ENCODE data around the gene ATP5MG. TPM values are rescaled to one million over a fixed set of nuclear protein-coding genes. Genes with fewer than 3 reads are reported as not detected.

ATP5MG gene
- total RNA-seq, 1 experiment from 2014 or later, result 94.8 TPM

DNA sequence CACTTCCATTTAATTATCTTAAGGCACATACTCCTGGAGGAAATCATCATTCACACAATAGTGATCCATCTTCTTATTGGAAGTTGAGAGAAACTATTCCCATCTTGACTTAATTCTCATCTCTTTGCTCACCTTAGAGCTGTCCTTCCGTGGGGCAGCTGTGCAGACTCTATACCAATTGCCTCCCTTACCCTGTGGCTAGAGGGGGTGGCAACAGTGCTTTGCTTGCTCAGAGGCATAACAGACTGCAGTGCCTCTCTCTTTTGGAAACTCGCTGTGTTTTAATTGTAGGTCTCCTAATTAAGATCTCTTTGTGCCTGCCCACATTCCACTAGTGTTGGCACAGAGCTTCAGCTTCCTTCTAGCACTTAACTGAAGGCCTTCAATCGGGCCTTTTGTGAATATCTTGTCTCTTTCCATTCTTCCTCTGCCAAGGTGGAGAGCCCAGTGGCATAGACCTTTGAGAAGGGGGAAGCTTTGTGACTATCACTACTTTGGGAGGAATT is 40.4 kb downstream of the ATP5MG start:
- DNase-seq (ENCODE audit: low spot score), result no peak

DNA sequence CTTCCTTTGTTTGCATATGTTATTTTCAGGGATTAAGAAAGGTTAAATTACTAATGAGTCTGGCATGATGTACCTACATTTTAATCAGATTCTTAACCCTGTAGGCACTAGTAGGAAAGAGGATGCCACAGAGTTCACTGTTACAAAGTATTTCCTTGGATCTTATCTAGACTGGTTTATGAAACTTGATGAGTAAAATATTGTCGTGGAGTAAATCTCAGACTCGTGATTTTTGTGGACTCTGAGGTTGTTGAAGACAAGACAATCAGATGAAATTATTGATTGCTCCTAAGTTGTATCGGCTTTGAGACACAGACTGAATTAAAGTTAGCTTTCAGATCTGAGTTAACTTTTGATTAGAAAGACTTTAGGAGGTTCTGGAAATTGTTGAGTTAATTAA is 40.9 kb downstream of the ATP5MG start:
- DNase-seq (ENCODE audit: low spot score), result no peak

- no peak for DNase-seq (ENCODE audit: low spot score)
Measured at GRCh38 chr11:118442908-118443589, 41.6 kb downstream of the ATP5MG start.

GRCh38 chr11:118443590-118444218 is 42.3 kb downstream of the ATP5MG start:
- DNase-seq (ENCODE audit: low spot score), result no peak

DNA sequence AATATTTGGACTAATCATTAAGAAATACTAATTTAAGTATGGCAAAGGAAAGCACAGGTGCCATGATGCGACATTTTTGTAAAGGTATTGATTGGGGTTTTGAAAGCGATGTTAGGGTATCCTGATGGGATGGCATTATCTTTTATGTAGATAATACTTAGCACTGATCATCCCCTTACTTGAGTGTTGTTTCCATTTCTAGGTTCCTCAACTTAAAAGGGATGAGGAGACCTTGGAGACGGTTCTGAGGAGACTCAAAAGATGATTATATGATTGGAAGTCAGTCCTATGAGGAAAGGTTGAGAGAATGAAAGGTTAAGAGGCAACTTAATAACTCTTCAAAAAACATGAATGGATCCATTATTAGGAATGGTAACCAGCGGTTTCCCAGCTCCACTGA is 46.0 kb downstream of the ATP5MG start:
- DNase-seq (ENCODE audit: low spot score), result no peak

DNA sequence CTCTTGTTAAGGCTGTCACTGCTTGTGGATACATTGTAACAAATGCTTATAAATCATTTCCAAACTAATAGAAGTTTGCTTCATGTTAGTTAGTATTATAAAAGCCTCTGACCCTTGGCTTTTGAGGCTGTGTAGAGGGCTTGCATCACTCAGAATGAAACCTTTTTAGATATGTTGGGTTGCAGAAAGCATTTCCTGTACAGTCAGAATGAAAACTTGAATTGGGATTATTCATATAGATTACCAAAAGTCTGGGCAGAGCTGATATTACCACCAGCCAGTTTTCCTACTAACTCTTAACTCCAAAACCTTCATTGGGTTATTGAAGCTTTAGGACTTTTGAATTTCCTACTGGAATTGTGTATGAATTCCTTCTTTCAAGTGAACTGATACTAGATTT is 46.9 kb downstream of the ATP5MG start:
- no peak for DNase-seq (ENCODE audit: low spot score)

DNA sequence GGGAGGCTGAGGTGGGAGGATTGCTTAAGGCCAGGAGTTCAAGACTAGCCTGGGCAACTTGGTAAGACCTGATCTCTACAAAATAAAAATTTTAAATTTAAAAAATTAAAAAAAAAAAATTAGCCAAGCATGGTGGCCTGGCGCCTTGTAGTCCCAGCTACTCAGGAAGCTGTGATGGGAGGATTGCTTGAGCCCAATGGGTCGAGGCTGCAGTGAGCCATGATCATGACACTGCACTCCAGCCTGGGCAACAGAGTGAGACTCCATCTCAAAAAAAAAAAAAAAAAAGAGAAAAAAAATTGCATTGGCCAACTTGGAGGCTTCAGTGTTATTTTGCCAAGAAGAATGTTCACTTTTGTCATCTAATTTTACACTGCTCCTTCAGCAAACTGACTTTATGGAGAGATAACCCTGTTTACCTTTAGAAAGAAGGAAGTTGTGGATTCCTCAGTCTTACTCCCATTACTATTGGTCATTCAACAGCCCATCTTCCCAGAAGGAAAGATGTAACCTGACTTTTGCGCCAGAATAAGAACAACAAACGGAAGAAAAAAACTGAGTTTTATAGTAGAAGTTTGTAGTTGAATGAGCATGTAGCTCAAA is 48.0 kb downstream of the ATP5MG start:
- DNase-seq (ENCODE audit: low spot score), result no peak

GRCh38 chr11:118450451-118450850 is 49.0 kb downstream of the ATP5MG start:
- DNase-seq (ENCODE audit: low spot score), result no peak

Other genes with a start within 250 kb of the ATP5MG start
- 2.5 and 3.9 TPM in 2 replicates for gene SCN4B, start 248.8 kb upstream of the ATP5MG start, total RNA-seq (2014; rRNA removed; shearing (Covaris generic))
- gene SCN2B, start 225.0 kb upstream of the ATP5MG start, total RNA-seq (2014; rRNA removed; shearing (Covaris generic)), result not detected in 2 replicates
- gene JAML, start 176.6 kb upstream of the ATP5MG start, total RNA-seq (2014; rRNA removed; shearing (Covaris generic)), result not detected in 2 replicates
- gene MPZL3, start 149.2 kb upstream of the ATP5MG start, total RNA-seq (2014; rRNA removed; shearing (Covaris generic)), result 9.8 and 10.4 TPM in 2 replicates
- gene MPZL2, start 137.3 kb upstream of the ATP5MG start, total RNA-seq (2014; rRNA removed; shearing (Covaris generic)), result 1.0 and 1.7 TPM in 2 replicates
- gene CD3E, start 96.9 kb upstream of the ATP5MG start, total RNA-seq (2014; rRNA removed; shearing (Covaris generic)), result not detected in 2 replicates
- gene CD3D, start 58.9 kb upstream of the ATP5MG start, total RNA-seq (2014; rRNA removed; shearing (Covaris generic)), result not detected in 2 replicates
- not detected in 2 replicates for gene CD3G, start 57.3 kb upstream of the ATP5MG start, total RNA-seq (2014; rRNA removed; shearing (Covaris generic))
- gene UBE4A, start 42.0 kb upstream of the ATP5MG start, total RNA-seq (2014; rRNA removed; shearing (Covaris generic)), result 39.6 and 45.1 TPM in 2 replicates
- gene KMT2A, start 34.9 kb downstream of the ATP5MG start, total RNA-seq (2014; rRNA removed; shearing (Covaris generic)), result 11.9 and 15.2 TPM in 2 replicates
- gene TTC36, start 125.9 kb downstream of the ATP5MG start, total RNA-seq (2014; rRNA removed; shearing (Covaris generic)), result 0.19 TPM in 1 of 2 replicates, not detected in the other
- gene TMEM25, start 129.6 kb downstream of the ATP5MG start, total RNA-seq (2014; rRNA removed; shearing (Covaris generic)), result 8.9 and 13.8 TPM in 2 replicates
- gene IFT46, start 164.3 kb downstream of the ATP5MG start, total RNA-seq (2014; rRNA removed; shearing (Covaris generic)), result 48.3 and 61.1 TPM in 2 replicates
- 126 and 172 TPM in 2 replicates for gene ARCN1, start 170.8 kb downstream of the ATP5MG start, total RNA-seq (2014; rRNA removed; shearing (Covaris generic))
- gene PHLDB1, start 206.0 kb downstream of the ATP5MG start, total RNA-seq (2014; rRNA removed; shearing (Covaris generic)), result 29.6 and 40.0 TPM in 2 replicates